HG02763 (cell line): ENCODE results near the gene DICER1.
"Not testable (repeated sequence)": the region's sequence is repeated elsewhere in the genome, so short reads cannot be mapped to it uniquely, and the experiment has no call there.

Source experiments
- ATAC-seq: cut with Tn5 transposase; IDR thresholded peaks from one replicate; pipeline ENCODE4 v1.9.1; 2021; ENCODE audit warnings: mild to moderate bottlenecking, moderate library complexity; ENCODE audit not compliant: unreplicated experiment

DICER1 gene

GRCh38 chr14:95157327-95158189, at the start of gene DICER1:
DICER1 (minus strand) TSS chr14:95157529; CDS start chr14:95133458, 24,071 bp downstream.
- ATAC-seq = peak; percentile 78

GRCh38 chr14:95206534-95206933, 49.2 kb upstream of the DICER1 start:
- ATAC-seq = no peak

- ATAC-seq = no peak
Observed at GRCh38 chr14:95204705-95205104, 47.4 kb upstream of the DICER1 start.

- ATAC-seq = not testable (repeated sequence)
Observed at GRCh38 chr14:95201745-95202144, 44.4 kb upstream of the DICER1 start.

GRCh38 chr14:95200404-95200803, 43.1 kb upstream of the DICER1 start:
- no peak for ATAC-seq

- no peak for ATAC-seq
Observed at GRCh38 chr14:95199298-95199983, 42.1 kb upstream of the DICER1 start.

GRCh38 chr14:95198320-95198719, 41.0 kb upstream of the DICER1 start:
- ATAC-seq = no peak

GRCh38 chr14:95197551-95197950, 40.2 kb upstream of the DICER1 start:
- no peak for ATAC-seq

- ATAC-seq = no peak
Observed at GRCh38 chr14:95196826-95197545, 39.7 kb upstream of the DICER1 start.

GRCh38 chr14:95196268-95196667, 38.9 kb upstream of the DICER1 start:
- ATAC-seq = no peak

GRCh38 chr14:95195031-95195430, 37.7 kb upstream of the DICER1 start:
- no peak for ATAC-seq

GRCh38 chr14:95193081-95193480, 35.8 kb upstream of the DICER1 start:
- no peak for ATAC-seq

GRCh38 chr14:95192311-95192710, 35.0 kb upstream of the DICER1 start:
- no peak for ATAC-seq

- ATAC-seq = no peak
Observed at GRCh38 chr14:95191445-95192199, 34.3 kb upstream of the DICER1 start.

GRCh38 chr14:95190857-95191256, 33.5 kb upstream of the DICER1 start:
- no peak for ATAC-seq

GRCh38 chr14:95190346-95190840, 33.1 kb upstream of the DICER1 start:
- no peak for ATAC-seq

- no peak for ATAC-seq
Observed at GRCh38 chr14:95189367-95190132, 32.2 kb upstream of the DICER1 start.

GRCh38 chr14:95188380-95188779, 31.1 kb upstream of the DICER1 start:
- no peak for ATAC-seq

GRCh38 chr14:95185767-95186392, 28.6 kb upstream of the DICER1 start:
- ATAC-seq = no peak
